H1 (cell line): ENCODE data around the gene NPNT.

Source experiments
- ATF3 ChIP-seq: IDR thresholded peaks from 2 replicates; pipeline ENCODE4 v1.6.1; 2011; ENCODE audit warnings: low read depth, mild to moderate bottlenecking, low read length; ENCODE audit not compliant: insufficient read depth
- CEBPB ChIP-seq: IDR thresholded peaks from 2 replicates; pipeline ENCODE4 v1.6.1; 2012; ENCODE audit warnings: low read depth, low read length
- CTCF ChIP-seq, 3 experiments: IDR thresholded peaks; 1 replicate in 2 of 3; 2 replicates in 1 of 3; pipeline versions ENCODE4 v1.5.1 to v1.6.1; 2011; ENCODE audit warnings: low read length in 3 of 3, mild to moderate bottlenecking in 3 of 3, inconsistent platforms in 2 of 3, low read depth in 1 of 3, moderate library complexity in 1 of 3; ENCODE audit not compliant: insufficient read depth in 1 of 3; ENCODE audit errors: control extremely low read depth in 1 of 3
- EZH2 ChIP-seq: fragments of 200-600 bp; sonication (generic); IDR thresholded peaks from 2 replicates; pipeline ENCODE4 v1.7.1; 2012; ENCODE audit warnings: low read depth, mild to moderate bottlenecking, moderate library complexity, low read length, inconsistent platforms; ENCODE audit not compliant: severe bottlenecking
- GABPA ChIP-seq: IDR thresholded peaks from 2 replicates; pipeline ENCODE4 v1.6.1; 2011; ENCODE audit warnings: mild to moderate bottlenecking, low read length, moderate library complexity, borderline replicate concordance; ENCODE audit not compliant: insufficient read depth
- MAX ChIP-seq: IDR thresholded peaks from 2 replicates; pipeline ENCODE4 v1.6.1; 2012; ENCODE audit warnings: inconsistent platforms
- POLR2A ChIP-seq, 2 experiments: IDR thresholded peaks; 1 replicate in 1 of 2; 2 replicates in 1 of 2; pipeline ENCODE4 v1.6.1; 2011; ENCODE audit warnings: low read depth in 2 of 2, low read length in 2 of 2, mild to moderate bottlenecking in 2 of 2; ENCODE audit errors: control extremely low read depth in 1 of 2
- POLR2AphosphoS5 ChIP-seq: IDR thresholded peaks from 2 replicates; pipeline ENCODE4 v1.6.1; 2011; ENCODE audit warnings: low read depth, low read length
- RAD21 ChIP-seq, 2 experiments: IDR thresholded peaks in 1 of 2; conservative IDR thresholded peaks in 1 of 2; 2 replicates each; pipeline ENCODE4 v1.6.1; 2011; ENCODE audit warnings: low read depth in 2 of 2, low read length in 2 of 2, improper control_type of control experiment in 1 of 2, inconsistent platforms in 1 of 2, mild to moderate bottlenecking in 1 of 2, moderate library complexity in 1 of 2
- TF ChIP-seq, protein P1 (sequence below): IDR thresholded peaks from 2 replicates; pipeline ENCODE4 v1.6.1; 2011; ENCODE audit warnings: low read length, improper control_type of control experiment

GRCh38 chr4:105871997-105872396, 23.3 kb upstream of the NPNT start:
- TF ChIP-seq CTCF (IDR thresholded peaks at IDR 0.05; ENCODE audit: control extremely low read depth in 1 of 3, insufficient read depth in 1 of 3, low read depth in 1 of 3, low read length in 3 of 3) (no peak), MAX (no peak), RAD21 (IDR thresholded peaks at IDR 0.05 in 1 of 2, conservative IDR thresholded peaks at IDR 0.05 in 1 of 2; ENCODE audit: low read depth in 2 of 2, low read length in 2 of 2) (no peak), CEBPB (no peak), GABPA (no peak), ATF3 (no peak), POLR2AphosphoS5 (no peak), EZH2 (no peak), POLR2A (IDR thresholded peaks at IDR 0.05; ENCODE audit: control extremely low read depth in 1 of 2, low read depth in 2 of 2, low read length in 2 of 2) (no peak)
- TF ChIP-seq, protein P1, sequence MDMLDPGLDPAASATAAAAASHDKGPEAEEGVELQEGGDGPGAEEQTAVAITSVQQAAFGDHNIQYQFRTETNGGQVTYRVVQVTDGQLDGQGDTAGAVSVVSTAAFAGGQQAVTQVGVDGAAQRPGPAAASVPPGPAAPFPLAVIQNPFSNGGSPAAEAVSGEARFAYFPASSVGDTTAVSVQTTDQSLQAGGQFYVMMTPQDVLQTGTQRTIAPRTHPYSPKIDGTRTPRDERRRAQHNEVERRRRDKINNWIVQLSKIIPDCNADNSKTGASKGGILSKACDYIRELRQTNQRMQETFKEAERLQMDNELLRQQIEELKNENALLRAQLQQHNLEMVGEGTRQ: no peak
